Measurements from ENCODE around the gene IL17RC.
"Not testable (repeated sequence)": the region's sequence is repeated elsewhere in the genome, so short reads cannot be mapped to it uniquely, and the experiment has no call there.

The IL17RC gene

GRCh38 chr3:9891072-9891622, 25.8 kb upstream of the IL17RC start:
- DNase-seq (ENCODE audit: low read depth in 2 of 2) = no peak

- no peak for DNase-seq (ENCODE audit: low read depth in 2 of 2)
Observed at GRCh38 chr3:9893739-9894138, 23.2 kb upstream of the IL17RC start.

- DNase-seq (ENCODE audit: low read depth in 2 of 2) = not testable (repeated sequence)
Observed at GRCh38 chr3:9895715-9896114, 21.2 kb upstream of the IL17RC start.

GRCh38 chr3:9896755-9897407, 20.0 kb upstream of the IL17RC start:
- not testable (repeated sequence) for DNase-seq (ENCODE audit: low read depth in 2 of 2)

GRCh38 chr3:9897408-9898372, 19.2 kb upstream of the IL17RC start:
- no peak for DNase-seq (ENCODE audit: low read depth in 2 of 2)

GRCh38 chr3:9898467-9899241, 18.2 kb upstream of the IL17RC start:
- no peak for DNase-seq (ENCODE audit: low read depth in 2 of 2)

- DNase-seq (ENCODE audit: low read depth in 2 of 2) = no peak
Observed at GRCh38 chr3:9899289-9899791, 17.6 kb upstream of the IL17RC start.

- not testable (repeated sequence) for DNase-seq (ENCODE audit: low read depth in 2 of 2)
Observed at GRCh38 chr3:9900965-9901415, 15.9 kb upstream of the IL17RC start.

- DNase-seq (ENCODE audit: low read depth in 2 of 2) = no peak
Observed at GRCh38 chr3:9901967-9902366, 14.9 kb upstream of the IL17RC start.

- no peak for DNase-seq (ENCODE audit: low read depth in 2 of 2)
Observed at GRCh38 chr3:9902372-9903237, 14.3 kb upstream of the IL17RC start, which contains the start of gene IL17RE. Gene IL17RE (plus strand): TSS chr3:9902848. CDS start chr3:9902933, 85 bp downstream.

GRCh38 chr3:9903238-9903624, 13.7 kb upstream of the IL17RC start:
- DNase-seq (ENCODE audit: low read depth in 2 of 2) = no peak

- no peak for DNase-seq (ENCODE audit: low read depth in 2 of 2)
Observed at GRCh38 chr3:9903904-9904303, 13.0 kb upstream of the IL17RC start.

GRCh38 chr3:9906480-9906879, 10.4 kb upstream of the IL17RC start:
- no peak for DNase-seq (ENCODE audit: low read depth in 2 of 2)

GRCh38 chr3:9908286-9908685, 8.6 kb upstream of the IL17RC start:
- no peak for DNase-seq (ENCODE audit: low read depth in 2 of 2)

- no peak for DNase-seq (ENCODE audit: low read depth in 2 of 2)
Observed at GRCh38 chr3:9909221-9910013, 7.5 kb upstream of the IL17RC start.

GRCh38 chr3:9911863-9912262, 5.0 kb upstream of the IL17RC start:
- no peak for DNase-seq (ENCODE audit: low read depth in 2 of 2)

GRCh38 chr3:9912294-9912935, 4.5 kb upstream of the IL17RC start:
- DNase-seq (ENCODE audit: low read depth in 2 of 2) = no peak

GRCh38 chr3:9913601-9914000, 3.3 kb upstream of the IL17RC start:
- no peak for DNase-seq (ENCODE audit: low read depth in 2 of 2)

GRCh38 chr3:9914011-9914410, 2.9 kb upstream of the IL17RC start:
- no peak for DNase-seq (ENCODE audit: low read depth in 2 of 2)
